Measurements from ENCODE around the gene HSPA6.
A peak's percentile ranks its signal among the peaks of the same experiment; 100 is the strongest.

HSPA6 gene

DNA sequence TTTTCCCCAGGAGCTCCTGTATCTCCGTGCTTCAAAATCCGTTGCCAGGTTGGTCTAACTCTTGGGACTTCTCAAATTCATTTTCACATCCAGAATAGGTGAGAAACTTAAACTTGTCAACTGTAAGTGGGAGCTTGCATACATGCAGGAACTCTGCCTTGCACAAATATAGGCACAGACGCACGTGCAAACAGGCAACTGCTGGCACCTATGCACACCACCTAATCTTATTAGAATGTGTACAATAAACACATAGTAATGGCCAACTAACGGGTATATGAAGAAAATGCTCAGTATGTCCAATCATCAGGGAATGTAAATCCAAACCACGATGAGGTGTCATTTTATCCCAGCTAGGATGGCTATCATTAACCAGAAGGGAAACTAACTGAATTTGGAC, 41.7 kb upstream of the HSPA6 start:
- TF ChIP-seq YY1 (IDR thresholded peaks at IDR 0.05; ENCODE audit: low read depth) = no peak
- no peak for TF ChIP-seq TCF12 (IDR thresholded peaks at IDR 0.05; ENCODE audit: low read depth)
- no peak for TF ChIP-seq TAF1 (IDR thresholded peaks at IDR 0.05; ENCODE audit: low read depth)
- no peak for TF ChIP-seq TEAD4 (IDR thresholded peaks at IDR 0.05)
- no peak for TF ChIP-seq EGR1 (IDR thresholded peaks at IDR 0.05)
- no peak for TF ChIP-seq EP300 (IDR thresholded peaks at IDR 0.05; ENCODE audit: borderline replicate concordance)
- no peak for TF ChIP-seq FOXM1 (IDR thresholded peaks at IDR 0.05; ENCODE audit: borderline replicate concordance, low read depth)
- TF ChIP-seq NFIC (IDR thresholded peaks at IDR 0.05) = no peak
- TF ChIP-seq ZBTB7A (IDR thresholded peaks at IDR 0.05; ENCODE audit: low read depth) = no peak
- TF ChIP-seq RAD21 (IDR thresholded peaks at IDR 0.05; ENCODE audit: low read depth) = no peak
- TF ChIP-seq CEBPB (IDR thresholded peaks at IDR 0.05) = no peak
- TF ChIP-seq, protein P1, sequence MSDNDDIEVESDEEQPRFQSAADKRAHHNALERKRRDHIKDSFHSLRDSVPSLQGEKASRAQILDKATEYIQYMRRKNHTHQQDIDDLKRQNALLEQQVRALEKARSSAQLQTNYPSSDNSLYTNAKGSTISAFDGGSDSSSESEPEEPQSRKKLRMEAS (IDR thresholded peaks at IDR 0.05) = no peak
- TF ChIP-seq CREB1 (IDR thresholded peaks at IDR 0.05; ENCODE audit: low read depth) = no peak
- TF ChIP-seq, protein P2, sequence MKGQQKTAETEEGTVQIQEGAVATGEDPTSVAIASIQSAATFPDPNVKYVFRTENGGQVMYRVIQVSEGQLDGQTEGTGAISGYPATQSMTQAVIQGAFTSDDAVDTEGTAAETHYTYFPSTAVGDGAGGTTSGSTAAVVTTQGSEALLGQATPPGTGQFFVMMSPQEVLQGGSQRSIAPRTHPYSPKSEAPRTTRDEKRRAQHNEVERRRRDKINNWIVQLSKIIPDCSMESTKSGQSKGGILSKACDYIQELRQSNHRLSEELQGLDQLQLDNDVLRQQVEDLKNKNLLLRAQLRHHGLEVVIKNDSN (IDR thresholded peaks at IDR 0.05) = no peak
- TF ChIP-seq, protein P3, sequence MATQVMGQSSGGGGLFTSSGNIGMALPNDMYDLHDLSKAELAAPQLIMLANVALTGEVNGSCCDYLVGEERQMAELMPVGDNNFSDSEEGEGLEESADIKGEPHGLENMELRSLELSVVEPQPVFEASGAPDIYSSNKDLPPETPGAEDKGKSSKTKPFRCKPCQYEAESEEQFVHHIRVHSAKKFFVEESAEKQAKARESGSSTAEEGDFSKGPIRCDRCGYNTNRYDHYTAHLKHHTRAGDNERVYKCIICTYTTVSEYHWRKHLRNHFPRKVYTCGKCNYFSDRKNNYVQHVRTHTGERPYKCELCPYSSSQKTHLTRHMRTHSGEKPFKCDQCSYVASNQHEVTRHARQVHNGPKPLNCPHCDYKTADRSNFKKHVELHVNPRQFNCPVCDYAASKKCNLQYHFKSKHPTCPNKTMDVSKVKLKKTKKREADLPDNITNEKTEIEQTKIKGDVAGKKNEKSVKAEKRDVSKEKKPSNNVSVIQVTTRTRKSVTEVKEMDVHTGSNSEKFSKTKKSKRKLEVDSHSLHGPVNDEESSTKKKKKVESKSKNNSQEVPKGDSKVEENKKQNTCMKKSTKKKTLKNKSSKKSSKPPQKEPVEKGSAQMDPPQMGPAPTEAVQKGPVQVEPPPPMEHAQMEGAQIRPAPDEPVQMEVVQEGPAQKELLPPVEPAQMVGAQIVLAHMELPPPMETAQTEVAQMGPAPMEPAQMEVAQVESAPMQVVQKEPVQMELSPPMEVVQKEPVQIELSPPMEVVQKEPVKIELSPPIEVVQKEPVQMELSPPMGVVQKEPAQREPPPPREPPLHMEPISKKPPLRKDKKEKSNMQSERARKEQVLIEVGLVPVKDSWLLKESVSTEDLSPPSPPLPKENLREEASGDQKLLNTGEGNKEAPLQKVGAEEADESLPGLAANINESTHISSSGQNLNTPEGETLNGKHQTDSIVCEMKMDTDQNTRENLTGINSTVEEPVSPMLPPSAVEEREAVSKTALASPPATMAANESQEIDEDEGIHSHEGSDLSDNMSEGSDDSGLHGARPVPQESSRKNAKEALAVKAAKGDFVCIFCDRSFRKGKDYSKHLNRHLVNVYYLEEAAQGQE (IDR thresholded peaks at IDR 0.05; ENCODE audit: low read depth) = no peak

DNA sequence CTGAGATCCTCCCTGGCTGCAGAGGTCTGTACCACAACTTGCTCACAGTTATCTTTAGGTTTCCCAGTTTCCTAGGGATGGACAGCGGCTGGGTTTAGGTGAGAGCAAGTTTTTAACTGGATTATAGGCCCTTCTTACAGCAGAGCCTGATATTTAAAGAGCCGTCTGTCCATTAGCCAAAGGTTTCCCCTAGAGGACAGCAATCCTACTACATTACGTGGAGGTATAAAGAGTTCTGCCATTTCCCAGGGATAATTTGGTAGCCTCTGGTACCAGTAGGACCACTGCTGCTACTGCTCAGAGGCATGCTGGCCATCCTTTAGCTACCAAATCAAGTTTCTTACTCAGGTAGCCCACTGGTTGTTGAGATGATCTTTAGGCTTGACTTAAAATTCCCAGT, 41.0 kb upstream of the HSPA6 start:
- TF ChIP-seq CEBPB (IDR thresholded peaks at IDR 0.05) = no peak
- TF ChIP-seq EGR1 (IDR thresholded peaks at IDR 0.05) = no peak
- no peak for TF ChIP-seq TCF12 (IDR thresholded peaks at IDR 0.05; ENCODE audit: low read depth)
- no peak for TF ChIP-seq FOXM1 (IDR thresholded peaks at IDR 0.05; ENCODE audit: borderline replicate concordance, low read depth)
- TF ChIP-seq, protein P1 (IDR thresholded peaks at IDR 0.05) = no peak
- TF ChIP-seq ZBTB7A (IDR thresholded peaks at IDR 0.05; ENCODE audit: low read depth) = no peak
- TF ChIP-seq TEAD4 (IDR thresholded peaks at IDR 0.05) = no peak
- no peak for TF ChIP-seq RAD21 (IDR thresholded peaks at IDR 0.05; ENCODE audit: low read depth)
- no peak for TF ChIP-seq YY1 (IDR thresholded peaks at IDR 0.05; ENCODE audit: low read depth)
- TF ChIP-seq EP300 (IDR thresholded peaks at IDR 0.05; ENCODE audit: borderline replicate concordance) = no peak
- TF ChIP-seq, protein P3 (IDR thresholded peaks at IDR 0.05; ENCODE audit: low read depth) = no peak
- TF ChIP-seq TAF1 (IDR thresholded peaks at IDR 0.05; ENCODE audit: low read depth) = no peak

DNA sequence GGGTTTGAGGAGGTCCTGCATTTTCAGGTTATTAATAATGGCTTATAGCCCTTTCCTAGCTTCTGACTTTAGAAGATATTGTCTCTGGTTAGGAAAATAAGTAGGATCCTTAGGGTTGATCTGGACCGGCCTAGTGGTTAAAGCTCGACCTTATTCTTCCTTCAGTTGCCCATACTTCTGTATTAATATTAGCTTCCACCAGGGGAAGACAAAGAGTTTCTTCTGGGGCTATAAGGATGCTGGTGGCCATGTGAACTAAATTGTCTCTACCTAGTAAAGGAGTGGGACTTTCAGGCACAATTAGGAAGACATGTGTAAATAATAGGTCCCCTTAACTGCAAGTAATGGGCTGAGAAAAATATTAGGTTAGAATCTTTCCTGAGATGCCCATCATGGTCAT, 39.7 kb upstream of the HSPA6 start:
- TF ChIP-seq FOXM1 (IDR thresholded peaks at IDR 0.05; ENCODE audit: borderline replicate concordance, low read depth) (no peak), RAD21 (IDR thresholded peaks at IDR 0.05; ENCODE audit: low read depth) (0 out of 2 replicates have a peak, but pooled peaks have one; percentile 5), ZBTB7A (IDR thresholded peaks at IDR 0.05; ENCODE audit: low read depth) (no peak)

DNA sequence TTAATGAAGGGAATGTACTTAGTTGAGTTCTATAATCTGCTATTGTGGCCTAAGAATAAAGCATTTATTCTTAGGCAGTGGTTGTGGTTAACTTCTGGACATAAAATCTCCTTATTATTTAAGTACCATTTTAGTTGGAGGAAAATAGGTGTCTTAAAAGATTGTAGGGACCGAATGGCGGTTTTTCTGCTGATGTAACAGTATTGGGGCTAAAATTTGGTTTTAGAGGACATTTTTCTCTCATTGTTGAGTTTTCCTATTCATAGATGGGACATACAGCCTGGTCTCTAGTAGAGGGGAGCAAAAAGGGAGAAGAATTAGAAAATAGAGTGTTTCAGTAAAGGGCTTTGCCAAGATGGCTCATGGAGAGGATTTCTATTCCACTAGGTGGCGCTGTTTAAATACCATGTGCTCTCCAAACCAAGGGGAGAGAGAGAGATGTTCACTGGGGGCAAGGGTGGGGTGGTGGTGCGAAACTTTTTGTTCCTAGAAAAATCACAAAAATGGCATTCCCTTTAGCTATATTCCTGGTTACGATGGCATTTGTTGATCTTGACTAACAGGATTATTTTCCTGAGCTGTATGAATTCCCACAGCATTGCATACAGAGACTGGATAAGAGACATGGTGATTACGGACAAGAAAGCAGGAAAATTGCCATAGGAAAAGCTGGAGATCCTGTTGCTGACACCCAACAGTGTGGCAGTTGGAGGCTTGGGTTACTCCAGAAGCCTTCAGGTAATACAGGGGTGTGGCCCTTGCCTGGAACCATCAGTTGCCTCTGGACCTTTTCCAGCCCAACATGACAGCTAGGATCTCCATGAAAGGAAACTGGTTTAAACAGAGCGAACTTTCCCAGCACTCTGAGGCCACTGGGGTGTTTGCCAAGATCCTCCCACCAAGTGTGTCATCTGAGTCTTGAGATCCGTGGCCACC, 37.3 kb upstream of the HSPA6 start:
- no peak for TF ChIP-seq CEBPB (IDR thresholded peaks at IDR 0.05)
- TF ChIP-seq, protein P1 (IDR thresholded peaks at IDR 0.05) = 0 out of 2 replicates have a peak, but pooled peaks have one; percentile 24
- TF ChIP-seq FOXM1 (IDR thresholded peaks at IDR 0.05; ENCODE audit: borderline replicate concordance, low read depth) = no peak
- TF ChIP-seq RAD21 (IDR thresholded peaks at IDR 0.05; ENCODE audit: low read depth) = peak; percentile 80
- TF ChIP-seq, protein P3 (IDR thresholded peaks at IDR 0.05; ENCODE audit: low read depth) = no peak
- peak; percentile 47; the same call in 1 of the 2 replicates for TF ChIP-seq YY1 (IDR thresholded peaks at IDR 0.05; ENCODE audit: low read depth)
- TF ChIP-seq EP300 (IDR thresholded peaks at IDR 0.05; ENCODE audit: borderline replicate concordance) = no peak
- TF ChIP-seq TEAD4 (IDR thresholded peaks at IDR 0.05) = no peak
